GM21515 (cell line): Measurements from ENCODE around the gene CLCN6.
"Not testable (repeated sequence)": the region's sequence is repeated elsewhere in the genome, so short reads cannot be mapped to it uniquely, and the experiment has no call there.

Experiments
- ATAC-seq: cut with Tn5 transposase; IDR thresholded peaks from one replicate; pipeline ENCODE4 v1.9.1; 2021; ENCODE audit not compliant: unreplicated experiment

CLCN6 gene

GRCh38 chr1:11794446-11795237, 11.3 kb upstream of the CLCN6 start:
- ATAC-seq = no peak

- ATAC-seq = no peak
Observed at GRCh38 chr1:11795238-11795890, 10.6 kb upstream of the CLCN6 start.

GRCh38 chr1:11796036-11796828, 9.8 kb upstream of the CLCN6 start:
- ATAC-seq = no peak

- no peak for ATAC-seq
Observed at GRCh38 chr1:11797525-11798216, 8.3 kb upstream of the CLCN6 start.

GRCh38 chr1:11799099-11799498, 6.9 kb upstream of the CLCN6 start:
- no peak for ATAC-seq

GRCh38 chr1:11799896-11800295, 6.1 kb upstream of the CLCN6 start:
- ATAC-seq = no peak

GRCh38 chr1:11800391-11800755, 5.6 kb upstream of the CLCN6 start:
- ATAC-seq = no peak

- no peak for ATAC-seq
Observed at GRCh38 chr1:11800756-11801433, 5.1 kb upstream of the CLCN6 start.

- ATAC-seq = no peak
Observed at GRCh38 chr1:11802616-11802972, 3.4 kb upstream of the CLCN6 start.

GRCh38 chr1:11802973-11803885, 2.8 kb upstream of the CLCN6 start:
- peak; percentile 28 for ATAC-seq

- ATAC-seq = not testable (repeated sequence)
Observed at GRCh38 chr1:11803924-11804665, 1.9 kb upstream of the CLCN6 start.

GRCh38 chr1:11804666-11805421, 1.1 kb upstream of the CLCN6 start:
- peak; percentile 0 for ATAC-seq

- peak; percentile 40 for ATAC-seq
Observed at GRCh38 chr1:11806307-11806936, 431 bp downstream of the CLCN6 start.

- no peak for ATAC-seq
Observed at GRCh38 chr1:11807133-11807532, 1.1 kb downstream of the CLCN6 start.

- ATAC-seq = no peak
Observed at GRCh38 chr1:11813021-11813420, 7.0 kb downstream of the CLCN6 start.

GRCh38 chr1:11817192-11817591, 11.2 kb downstream of the CLCN6 start:
- ATAC-seq = no peak

- ATAC-seq = no peak
Observed at GRCh38 chr1:11822091-11822490, 16.1 kb downstream of the CLCN6 start.
